Mucosa of descending colon (tissue), 3 donors: ENCODE results near the gene FRMPD2. TPM values are rescaled to one million over a fixed set of nuclear protein-coding genes. Genes with fewer than 3 reads are reported as not detected.
"Not testable (repeated sequence)": the region's sequence is repeated elsewhere in the genome, so short reads cannot be mapped to it uniquely, and the experiment has no call there.

ENCODE experiments used
- ATAC-seq: fragments of 200-7000 bp; cut with Tn5 transposase; one replicate; pipeline ENCODE4 v1.9.1; 2020; ENCODE audit warnings: mild to moderate bottlenecking, moderate library complexity
- DNase-seq, 3 donors: peaks; one replicate each; pipeline ENCODE4 v3.0.0-alpha.2; 2020
- H3K36me3 ChIP-seq: fragments of 200-600 bp; one replicate; pipeline ENCODE4 v1.8.0; 2021; ENCODE audit warnings: low read depth, mild to moderate bottlenecking
- H3K4me1 ChIP-seq: fragments of 200-600 bp; one replicate; pipeline ENCODE4 v1.8.0; 2021; ENCODE audit warnings: low read depth, mild to moderate bottlenecking
- H3K4me3 ChIP-seq: fragments of 200-600 bp; one replicate; pipeline ENCODE4 v1.8.0; 2021; ENCODE audit warnings: mild to moderate bottlenecking
- H3K9me3 ChIP-seq: fragments of 200-600 bp; one replicate; pipeline ENCODE4 v1.8.0; 2021; ENCODE audit warnings: mild to moderate bottlenecking
- CTCF ChIP-seq: fragments of 200-600 bp; IDR thresholded peaks from one replicate; pipeline ENCODE4 v1.8.0; 2022; ENCODE audit warnings: antibody characterized with exemption, mild to moderate bottlenecking
- intact Hi-C, 2 donors: fragments of 100-400 bp; cut with DNase I in 1 of 2; cut with micrococcal nuclease in 1 of 2; formaldehyde crosslinking; loops; one replicate each; pipeline versions ENCODE4 v1.11.0 to v1.11.1; 2022; cut with DNase I, micrococcal nuclease
- total RNA-seq, 3 donors: library from RNA; stranded (reverse); fragmentation: NEBNext Ultra II Directional in 2 of 3; extraction: Animal tissue kit (Norgen Biotek cat#: 25700) in 2 of 3; gene quantifications; one replicate each; pipeline versions ENCODE4 v1.2.1 to v1.2.4, GENCODE V29; 2021 to 2023
- donor health status: DM: no; HTN: no; CAD: no; lungs with moderate emphysema.
- donor health status: DM: no; HTN: no; CAD: no.
- donor health status: DM: no; HTN: yes; CAD: no.

FRMPD2 gene
- total RNA-seq, 3 donors from 2014 or later = 0.35 to 0.73 TPM; not detected in 1

- ATAC-seq (no peak), DNase-seq (no peak)
- intact Hi-C loops = no loop called here
Observed at GRCh38 chr10:48284811-48285210, 10.3 kb upstream of the FRMPD2 start.

GRCh38 chr10:48284002-48284546 lies 9.6 kb upstream of the FRMPD2 start:
- Histone ChIP-seq H3K36me3 (no peaks in the 10 kb centered on the region), H3K9me3 (no peaks in the 10 kb centered on the region), H3K4me1 (no peaks in the 10 kb centered on the region), H3K4me3 (no peak overlapping the region)
- DNase-seq (no peak), ATAC-seq (no peak)
- intact Hi-C loops = no loop called here
- no peak for TF ChIP-seq CTCF

More at GRCh38 chr10:48284811-48285210, 10.3 kb upstream of the FRMPD2 start:
- TF ChIP-seq CTCF = no peak
- Histone ChIP-seq H3K4me1 (no peaks in the 10 kb centered on the region), H3K36me3 (no peaks in the 10 kb centered on the region), H3K9me3 (no peaks in the 10 kb centered on the region), H3K4me3 (no peak overlapping the region)

GRCh38 chr10:48282829-48283228 lies 8.3 kb upstream of the FRMPD2 start:
- Histone ChIP-seq H3K9me3 (no peaks in the 10 kb centered on the region), H3K4me1 (no peaks in the 10 kb centered on the region), H3K36me3 (no peaks in the 10 kb centered on the region), H3K4me3 (no peak overlapping the region)
- intact Hi-C loops = no loop called here
- ATAC-seq = no peak
- no peak for TF ChIP-seq CTCF
- DNase-seq = no peak

GRCh38 chr10:48281697-48282096 lies 7.2 kb upstream of the FRMPD2 start:
- H3K9me3 ChIP-seq, H3K36me3 ChIP-seq, DNase-seq, ATAC-seq, intact Hi-C loops, H3K4me3 ChIP-seq, H3K4me1 ChIP-seq: not testable (repeated sequence)

GRCh38 chr10:48279081-48279751 lies 4.7 kb upstream of the FRMPD2 start:
- no peak for DNase-seq
- TF ChIP-seq CTCF = no peak
- no peaks in the 10 kb centered on the region for H3K4me1 ChIP-seq
- no peak for ATAC-seq
- no peaks in the 10 kb centered on the region for H3K9me3 ChIP-seq
- no peaks in the 10 kb centered on the region for H3K36me3 ChIP-seq
- no peak overlapping the region for H3K4me3 ChIP-seq
- intact Hi-C loops = no loop called here

- ATAC-seq (no peak), DNase-seq (no peak)
- intact Hi-C loops = no loop called here
- Histone ChIP-seq H3K4me1 (no peaks in the 10 kb centered on the region), H3K9me3 (no peaks in the 10 kb centered on the region), H3K36me3 (no peaks in the 10 kb centered on the region), H3K4me3 (no peak overlapping the region)
- no peak for TF ChIP-seq CTCF
Observed at GRCh38 chr10:48277093-48277492, 2.6 kb upstream of the FRMPD2 start.
